Esophagus squamous epithelium (tissue), 4 donors: ENCODE results near the gene RGS9.

ENCODE experiments used
- CTCF ChIP-seq, 6 experiments: fragments of 450-650 bp in 4 of 6; fragments of 200-600 bp in 2 of 6; sonication (generic) in 2 of 6; IDR thresholded peaks; one replicate each; pipeline ENCODE4 v1.5.1; 2016 to 2019; ENCODE audit warnings: antibody characterized with exemption in 6 of 6, mild to moderate bottlenecking in 4 of 6, moderate library complexity in 4 of 6
- POLR2A ChIP-seq, 4 donors: fragments of 450-650 bp; IDR thresholded peaks; one replicate each; pipeline ENCODE4 v1.6.1; 2017; ENCODE audit warnings: antibody characterized with exemption in 4 of 4, mild to moderate bottlenecking in 4 of 4, moderate library complexity in 3 of 4

- no peak for TF ChIP-seq CTCF (IDR thresholded peaks at IDR 0.05)
- TF ChIP-seq POLR2A (IDR thresholded peaks at IDR 0.05) = no peak
Measured at GRCh38 chr17:65190467-65191097, 53.4 kb downstream of the RGS9 start.
